ENCODE measurements around the gene FOXO6. TPM values are rescaled to one million over a fixed set of nuclear protein-coding genes. Genes with fewer than 3 reads are reported as not detected.

The FOXO6 gene
- total RNA-seq, 4 donors from 2014 or later, result 0.44 to 4.4 (median 1.7) TPM

DNA sequence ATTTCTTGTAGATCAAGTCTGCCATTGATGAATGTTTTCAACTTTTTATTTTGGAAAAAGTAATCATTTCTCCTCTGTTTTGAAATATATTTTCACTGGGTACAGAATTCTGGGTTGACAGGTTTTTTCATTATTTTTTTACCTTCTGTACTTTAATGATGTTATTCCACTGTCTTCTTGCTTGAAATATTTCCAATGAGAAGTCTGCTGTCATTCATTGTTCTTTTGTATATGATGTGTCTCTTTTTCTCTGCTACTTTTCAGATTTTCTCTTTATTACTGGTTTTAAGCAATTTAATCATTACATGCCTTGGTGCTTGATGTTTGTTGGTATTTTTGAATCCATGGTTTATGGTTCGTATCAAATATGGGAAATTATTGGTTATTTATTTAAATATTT, 22.4 kb upstream of the FOXO6 start:
- Histone ChIP-seq H3K27me3 (peaks cover 0 to 3% of the 10 kb centered on the region in 2 donors), H3K4me1 (no peaks in the 10 kb centered on the region), H3K36me3 (no peaks in the 10 kb centered on the region), H3K4me3 (no peak overlapping the region), H3K9me3 (peaks cover 0 to 19% (median 3%) of the 10 kb centered on the region in 4 donors), H3K27ac (no peak overlapping the region)
- no peak for DNase-seq (ENCODE audit: low spot score in 2 of 2)
- no peak for TF ChIP-seq CTCF (IDR thresholded peaks at IDR 0.05)
- TF ChIP-seq EP300 (IDR thresholded peaks at IDR 0.05), result no peak
- TF ChIP-seq POLR2A (IDR thresholded peaks at IDR 0.05), result no peak
- 93 to 100% methylated on average over 1 of the region's 1 CpG for WGBS, 2 donors

- no peak overlapping the region for H3K27ac ChIP-seq
- 75 to 84% methylated on average over 2 of the region's 2 CpGs for WGBS, 2 donors
- no peak overlapping the region for H3K4me3 ChIP-seq
- no peaks in the 10 kb centered on the region for H3K4me1 ChIP-seq
- H3K36me3 ChIP-seq, result no peaks in the 10 kb centered on the region
- peaks cover 0 to 19% (median 3%) of the 10 kb centered on the region in 4 donors for H3K9me3 ChIP-seq
- H3K27me3 ChIP-seq, result peaks cover 0 to 3% of the 10 kb centered on the region in 2 donors
- no peak for DNase-seq (ENCODE audit: low spot score in 2 of 2)
- TF ChIP-seq CTCF (IDR thresholded peaks at IDR 0.05), result no peak
- no peak for TF ChIP-seq EP300 (IDR thresholded peaks at IDR 0.05)
- TF ChIP-seq POLR2A (IDR thresholded peaks at IDR 0.05), result no peak
Measured at GRCh38 chr1:41340655-41341364, 20.4 kb upstream of the FOXO6 start.

DNA sequence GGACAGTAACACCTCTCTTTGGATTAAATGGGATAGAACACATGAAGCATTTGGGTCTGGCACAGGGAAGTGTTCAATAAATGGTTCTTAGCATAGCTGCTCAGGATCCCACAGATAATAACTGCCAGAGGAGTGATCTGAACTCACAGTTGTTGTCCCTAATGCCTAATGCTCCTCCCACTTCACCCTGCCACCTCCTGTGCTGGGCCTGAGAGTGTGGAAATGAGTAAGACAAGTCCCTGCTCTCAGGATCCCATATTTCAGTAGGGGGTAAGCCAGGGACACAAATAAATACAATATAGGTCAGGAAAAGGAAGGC, 19.9 kb upstream of the FOXO6 start:
- H3K27ac ChIP-seq, result no peak overlapping the region
- no peak overlapping the region for H3K4me3 ChIP-seq
- no peaks in the 10 kb centered on the region for H3K4me1 ChIP-seq
- no peak for DNase-seq (ENCODE audit: low spot score in 2 of 2)
- H3K9me3 ChIP-seq, result peaks cover 0 to 19% (median 3%) of the 10 kb centered on the region in 4 donors
- peaks cover 0 to 3% of the 10 kb centered on the region in 2 donors for H3K27me3 ChIP-seq
- TF ChIP-seq CTCF (IDR thresholded peaks at IDR 0.05) (no peak), POLR2A (IDR thresholded peaks at IDR 0.05) (no peak), EP300 (IDR thresholded peaks at IDR 0.05) (no peak)
- H3K36me3 ChIP-seq, result no peaks in the 10 kb centered on the region

- DNase-seq (ENCODE audit: low spot score in 2 of 2), result no peak
- 43 to 60% methylated on average over 8 to 14 of the region's 15 CpGs for WGBS, 2 donors
Measured at GRCh38 chr1:41341772-41342562, 19.3 kb upstream of the FOXO6 start.

More at GRCh38 chr1:41341772-41342562, 19.3 kb upstream of the FOXO6 start:
- peaks cover 0 to 3% of the 10 kb centered on the region in 2 donors for H3K27me3 ChIP-seq
- no peak overlapping the region for H3K4me3 ChIP-seq
- no peak overlapping the region for H3K27ac ChIP-seq
- TF ChIP-seq EP300 (IDR thresholded peaks at IDR 0.05) (no peak), POLR2A (IDR thresholded peaks at IDR 0.05) (no peak), CTCF (IDR thresholded peaks at IDR 0.05) (no peak)
- H3K4me1 ChIP-seq, result no peaks in the 10 kb centered on the region
- H3K9me3 ChIP-seq, result peaks cover 0 to 19% (median 3%) of the 10 kb centered on the region in 4 donors
- no peaks in the 10 kb centered on the region for H3K36me3 ChIP-seq

Measured in tibial nerve (tissue), 4 donors.